OCI-LY7 (cell line): Measurements from ENCODE around the gene SLC2A4RG.

Experiments used
- EZH2phosphoT487 ChIP-seq: fragments of 200-600 bp; sonication (generic); IDR thresholded peaks from 2 replicates; pipeline ENCODE4 v1.6.1; 2018; ENCODE audit warnings: low read depth, borderline replicate concordance, mild to moderate bottlenecking, mixed run types, antibody characterized with exemption, low read length, moderate library complexity, mixed read lengths
- TF ChIP-seq, protein P1 (sequence below): fragments of 200-600 bp; sonication (generic); conservative IDR thresholded peaks from 2 replicates; pipeline ENCODE4 v1.5.1; 2014; ENCODE audit warnings: mild to moderate bottlenecking, antibody characterized with exemption, low read length, moderate library complexity, mixed read lengths

DNA sequence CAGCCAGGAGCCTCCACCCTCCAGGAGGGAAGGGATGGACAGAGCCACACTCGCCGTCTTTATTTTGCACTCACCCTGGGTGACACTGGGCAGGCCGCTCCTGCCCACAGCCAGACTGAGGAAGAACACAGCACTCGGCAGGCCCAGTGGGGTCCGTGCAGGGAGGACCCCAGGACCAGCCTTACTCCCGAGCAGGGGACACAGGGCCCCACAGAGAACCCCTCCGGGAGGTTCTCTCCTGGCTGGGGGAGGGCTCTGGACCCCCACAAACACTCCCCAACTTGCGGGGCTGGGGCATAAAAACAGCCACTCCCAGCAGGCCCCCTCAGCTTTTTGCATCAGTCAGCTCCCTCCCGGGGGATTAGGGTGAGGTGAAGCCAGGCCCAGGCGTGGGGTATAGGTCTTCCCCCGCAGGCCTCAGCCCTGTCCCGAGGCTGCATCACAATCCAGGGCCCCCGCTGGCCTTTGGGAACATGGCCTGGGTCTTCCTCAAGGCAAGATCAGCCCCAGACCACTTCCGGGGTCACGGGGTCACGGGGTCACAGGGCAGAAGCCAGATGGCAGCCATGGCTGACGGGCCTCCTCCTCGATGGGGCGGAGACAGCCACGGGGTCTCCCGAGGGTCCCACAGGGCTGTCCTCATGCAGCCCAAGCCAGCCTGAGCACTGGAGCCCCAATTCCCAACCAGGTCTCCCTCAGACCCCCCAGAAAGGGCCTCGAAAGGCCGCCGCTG is 39.9 kb upstream of the SLC2A4RG start:
- TF ChIP-seq, protein P1, sequence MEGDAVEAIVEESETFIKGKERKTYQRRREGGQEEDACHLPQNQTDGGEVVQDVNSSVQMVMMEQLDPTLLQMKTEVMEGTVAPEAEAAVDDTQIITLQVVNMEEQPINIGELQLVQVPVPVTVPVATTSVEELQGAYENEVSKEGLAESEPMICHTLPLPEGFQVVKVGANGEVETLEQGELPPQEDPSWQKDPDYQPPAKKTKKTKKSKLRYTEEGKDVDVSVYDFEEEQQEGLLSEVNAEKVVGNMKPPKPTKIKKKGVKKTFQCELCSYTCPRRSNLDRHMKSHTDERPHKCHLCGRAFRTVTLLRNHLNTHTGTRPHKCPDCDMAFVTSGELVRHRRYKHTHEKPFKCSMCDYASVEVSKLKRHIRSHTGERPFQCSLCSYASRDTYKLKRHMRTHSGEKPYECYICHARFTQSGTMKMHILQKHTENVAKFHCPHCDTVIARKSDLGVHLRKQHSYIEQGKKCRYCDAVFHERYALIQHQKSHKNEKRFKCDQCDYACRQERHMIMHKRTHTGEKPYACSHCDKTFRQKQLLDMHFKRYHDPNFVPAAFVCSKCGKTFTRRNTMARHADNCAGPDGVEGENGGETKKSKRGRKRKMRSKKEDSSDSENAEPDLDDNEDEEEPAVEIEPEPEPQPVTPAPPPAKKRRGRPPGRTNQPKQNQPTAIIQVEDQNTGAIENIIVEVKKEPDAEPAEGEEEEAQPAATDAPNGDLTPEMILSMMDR: no peak
- no peak for TF ChIP-seq EZH2phosphoT487
